Stimulated activated CD4-positive, alpha-beta T cell treated with anti-CD3 and anti-CD28 coated beads, Interleukin-12 subunit alpha, Interleukin-12 subunit beta, amount 100 ng/mL, for 48 hours (primary cell): ENCODE data around the gene MKRN2OS.

ENCODE experiments used
- DNase-seq, 3 donors: peaks; one replicate each; pipeline ENCODE4 v3.0.0-alpha.2; 2020; ENCODE audit warnings: low read depth in 2 of 3, low spot score in 1 of 3

MKRN2OS gene

GRCh38 chr3:12515631-12516030, 29.7 kb downstream of the MKRN2OS start:
- no peak for DNase-seq

- DNase-seq, result no peak
Observed at GRCh38 chr3:12513694-12514446, 31.4 kb downstream of the MKRN2OS start.

GRCh38 chr3:12512534-12513118, 32.7 kb downstream of the MKRN2OS start:
- DNase-seq, result no peak

GRCh38 chr3:12509466-12509865, 35.8 kb downstream of the MKRN2OS start:
- no peak for DNase-seq

- no peak for DNase-seq
Observed at GRCh38 chr3:12508291-12508700, 37.0 kb downstream of the MKRN2OS start.

GRCh38 chr3:12507591-12508281, 37.6 kb downstream of the MKRN2OS start:
- no peak for DNase-seq

GRCh38 chr3:12506201-12506709, 39.0 kb downstream of the MKRN2OS start:
- DNase-seq, result no peak

GRCh38 chr3:12503126-12503957, 42.0 kb downstream of the MKRN2OS start:
- no peak for DNase-seq

GRCh38 chr3:12501360-12502020, 43.8 kb downstream of the MKRN2OS start:
- DNase-seq, result no peak

- DNase-seq, result no peak
Observed at GRCh38 chr3:12499474-12499873, 45.8 kb downstream of the MKRN2OS start.

GRCh38 chr3:12496453-12496761, 48.9 kb downstream of the MKRN2OS start:
- DNase-seq, result no peak

- no peak for DNase-seq
Observed at GRCh38 chr3:12495749-12496452, 49.4 kb downstream of the MKRN2OS start.

- no peak for DNase-seq
Observed at GRCh38 chr3:12490547-12490946, 54.8 kb downstream of the MKRN2OS start.

GRCh38 chr3:12489832-12490231, 55.5 kb downstream of the MKRN2OS start:
- no peak for DNase-seq
